ENCODE results near the gene CAPN5. TPM values are rescaled to one million over a fixed set of nuclear protein-coding genes. Genes with fewer than 3 reads are reported as not detected.

Gene CAPN5
- polyA plus RNA-seq, 2 of the 4 experiments (the other 2 are of a cell fraction), result 9.4 to 12.9 TPM

- WGBS (ENCODE audit: missing lambda C conversion rate), result 58% methylated on average over 8 of the region's 8 CpGs
- CTCF ChIA-PET, result interaction anchor here (1.6 to 7.4 kb wide), 3 partner anchors 16 to 44 kb away, joined by 3 to 39 read pairs (median 5); partner anchors contain the start of gene MYO7A
- TF ChIP-seq HOXA7 (CRISPR knock-in tag; IDR thresholded peaks at IDR 0.05) (no peak), CHD2 (IDR thresholded peaks at IDR 0.05; ENCODE audit: low read length, partially characterized antibody) (no peak), GATA3 (IDR thresholded peaks at IDR 0.05; ENCODE audit: borderline replicate concordance) (no peak), EP300 (IDR thresholded peaks at IDR 0.05) (no peak), CEBPB (IDR thresholded peaks at IDR 0.05) (no peak), FOXS1 (CRISPR knock-in tag; IDR thresholded peaks at IDR 0.05) (no peak), SREBF2 (IDR thresholded peaks at IDR 0.05) (no peak), EHMT2 (IDR thresholded peaks at IDR 0.05; ENCODE audit: low read depth) (no peak), POLR2AphosphoS2 (conservative IDR thresholded peaks at IDR 0.05; ENCODE audit: low read length) (no peak), ZNF302 (CRISPR knock-in tag; IDR thresholded peaks at IDR 0.05) (no peak), EHF (CRISPR knock-in tag; IDR thresholded peaks at IDR 0.05) (no peak), JUNB (IDR thresholded peaks at IDR 0.05) (no peak), FOSL2 (IDR thresholded peaks at IDR 0.05) (no peak), FOSL2 (CRISPR knock-in tag; IDR thresholded peaks at IDR 0.05) (no peak), TFCP2L1 (CRISPR knock-in tag; IDR thresholded peaks at IDR 0.05) (no peak), JUN (IDR thresholded peaks at IDR 0.05) (no peak)
- TF ChIP-seq, protein P1, sequence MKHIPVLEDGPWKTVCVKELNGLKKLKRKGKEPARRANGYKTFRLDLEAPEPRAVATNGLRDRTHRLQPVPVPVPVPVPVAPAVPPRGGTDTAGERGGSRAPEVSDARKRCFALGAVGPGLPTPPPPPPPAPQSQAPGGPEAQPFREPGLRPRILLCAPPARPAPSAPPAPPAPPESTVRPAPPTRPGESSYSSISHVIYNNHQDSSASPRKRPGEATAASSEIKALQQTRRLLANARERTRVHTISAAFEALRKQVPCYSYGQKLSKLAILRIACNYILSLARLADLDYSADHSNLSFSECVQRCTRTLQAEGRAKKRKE (CRISPR knock-in tag; IDR thresholded peaks at IDR 0.05; ENCODE audit: low read depth), result no peak
Observed at GRCh38 chr11:77143405-77144020, 76.7 kb downstream of the CAPN5 start.

GRCh38 chr11:77144196-77144856, 77.6 kb downstream of the CAPN5 start:
- no peak overlapping the region for H3K27ac ChIP-seq
- H3K9me3 ChIP-seq, result no peaks in the 10 kb centered on the region
- ChIA-PET CTCF (interaction anchor here (1.0 to 7.4 kb wide), 2 partner anchors 17 to 43 kb away, joined by 4 to 39 read pairs; partner anchors contain the start of gene MYO7A), POLR2A (no interaction called here)
- no peak overlapping the region for H3K4me3 ChIP-seq
- no peak for TF ChIP-seq HOXB13 (CRISPR knock-in tag; IDR thresholded peaks at IDR 0.05; ENCODE audit: low read depth)
- no peak for TF ChIP-seq CBX8 (IDR thresholded peaks at IDR 0.05)
- TF ChIP-seq JUNB (IDR thresholded peaks at IDR 0.05), result no peak
- TF ChIP-seq POLR2A (IDR thresholded peaks at IDR 0.05; ENCODE audit: low read length), result no peak
- no peak for TF ChIP-seq EHF (CRISPR knock-in tag; IDR thresholded peaks at IDR 0.05)
- TF ChIP-seq NR3C1 (IDR thresholded peaks at IDR 0.05), result no peak
- TF ChIP-seq NFE2L2 (conservative IDR thresholded peaks at IDR 0.05; ENCODE audit: low read length), result no peak
- TF ChIP-seq FOSB (CRISPR knock-in tag; IDR thresholded peaks at IDR 0.05), result no peak
- TF ChIP-seq RAD21 (conservative IDR thresholded peaks at IDR 0.05 in 1 of 2, IDR thresholded peaks at IDR 0.05 in 1 of 2), result no peak
- no peak for TF ChIP-seq TP53 (CRISPR knock-in tag; IDR thresholded peaks at IDR 0.05)
- ATAC-seq (no peak), FAIRE-seq (no peak), DNase-seq (ENCODE audit: low read depth in 1 of 2, low spot score in 1 of 2) (no peak)
- H3K4me2 ChIP-seq, result no peak overlapping the region
- peaks cover 3% of the 10 kb centered on the region; the same call in 1 of the 3 replicates for H3K4me1 ChIP-seq
- WGBS (ENCODE audit: missing lambda C conversion rate), result 83% methylated on average over 9 of the region's 9 CpGs

More at GRCh38 chr11:77143405-77144020, 76.7 kb downstream of the CAPN5 start:
- H3K27ac ChIP-seq, result no peak overlapping the region
- no peaks in the 10 kb centered on the region for H3K9me3 ChIP-seq
- POLR2A ChIA-PET, result no interaction called here
- ATAC-seq (no peak), FAIRE-seq (no peak), DNase-seq (ENCODE audit: low read depth in 1 of 2, low spot score in 1 of 2) (no peak)
- H3K4me2 ChIP-seq, result no peak overlapping the region
- no peak overlapping the region for H3K4me3 ChIP-seq
- H3K4me1 ChIP-seq, result peaks cover 3% of the 10 kb centered on the region; the same call in 1 of the 3 replicates

GRCh38 chr11:77144857-77145428, 78.2 kb downstream of the CAPN5 start:
- FAIRE-seq, result no peak
- CTCF ChIA-PET, result interaction anchor here (1.0 to 7.4 kb wide), 2 partner anchors 18 to 43 kb away, joined by 4 to 39 read pairs; partner anchors contain the start of gene MYO7A

More at GRCh38 chr11:77144857-77145428, 78.2 kb downstream of the CAPN5 start:
- TF ChIP-seq HDAC2 (IDR thresholded peaks at IDR 0.05) (no peak), USF2 (IDR thresholded peaks at IDR 0.05) (no peak), NFE2L2 (conservative IDR thresholded peaks at IDR 0.05; ENCODE audit: low read length) (no peak), MAZ (IDR thresholded peaks at IDR 0.05; ENCODE audit: borderline replicate concordance, low read depth, low read length) (no peak), CHD2 (IDR thresholded peaks at IDR 0.05; ENCODE audit: low read length, partially characterized antibody) (no peak), HOXB5 (CRISPR knock-in tag; IDR thresholded peaks at IDR 0.05) (no peak), CEBPB (IDR thresholded peaks at IDR 0.05) (no peak)
- 59% methylated on average over 7 of the region's 7 CpGs for WGBS (ENCODE audit: missing lambda C conversion rate)
- Histone ChIP-seq H3K4me3 (no peak overlapping the region), H3K4me2 (no peak overlapping the region), H3K4me1 (peaks cover 3% of the 10 kb centered on the region; the same call in 1 of the 3 replicates), H3K9me3 (no peaks in the 10 kb centered on the region), H3K27ac (no peak overlapping the region)
- POLR2A ChIA-PET, result no interaction called here
- ATAC-seq (no peak), DNase-seq (ENCODE audit: low read depth in 1 of 2, low spot score in 1 of 2) (no peak)
